SK-N-SH (cell line): Measurements from ENCODE around the gene BICD2. TPM values are rescaled to one million over a fixed set of nuclear protein-coding genes. Genes with fewer than 3 reads are reported as not detected.

Experiments
- EP300 ChIP-seq, 2 experiments: IDR thresholded peaks; 2 replicates each; pipeline versions ENCODE4 v1.4.0 to v1.6.1; 2012; ENCODE audit warnings: borderline replicate concordance in 1 of 2, low read depth in 1 of 2, low read length in 1 of 2
- FOSL2 ChIP-seq: IDR thresholded peaks from 2 replicates; pipeline ENCODE4 v1.4.0; 2012; ENCODE audit warnings: low read depth, mild to moderate bottlenecking, moderate library complexity, borderline replicate concordance
- GABPA ChIP-seq: IDR thresholded peaks from 2 replicates; pipeline ENCODE4 v1.4.0; 2012; ENCODE audit warnings: low read depth, mild to moderate bottlenecking
- GATA2 ChIP-seq: sonication (generic); formaldehyde crosslinking; IDR thresholded peaks from 2 replicates; pipeline ENCODE4 v1.5.0; 2020; ENCODE audit warnings: mild to moderate bottlenecking, missing genetic modification reagents
- IRF3 ChIP-seq: fragments of 150-350 bp; IDR thresholded peaks from 2 replicates; pipeline ENCODE4 v1.6.1; 2016; ENCODE audit warnings: mild to moderate bottlenecking, low read depth, low read length
- JUND ChIP-seq: IDR thresholded peaks from 2 replicates; pipeline ENCODE4 v1.4.0; 2012
- NRF1 ChIP-seq: IDR thresholded peaks from 2 replicates; pipeline ENCODE4 v1.6.1; 2012; ENCODE audit warnings: low read depth, mild to moderate bottlenecking, low read length
- RAD21 ChIP-seq: IDR thresholded peaks from 2 replicates; pipeline ENCODE4 v1.6.1; 2012; ENCODE audit warnings: mild to moderate bottlenecking, low read length
- RCOR1 ChIP-seq: fragments of 150-350 bp; IDR thresholded peaks from 2 replicates; pipeline ENCODE4 v1.6.1; 2017; ENCODE audit warnings: antibody characterized with exemption, low read length
- RFX5 ChIP-seq: IDR thresholded peaks from 2 replicates; pipeline ENCODE4 v1.6.1; 2012; ENCODE audit warnings: mild to moderate bottlenecking, improper control_type of control experiment, low read length
- TCF12 ChIP-seq: IDR thresholded peaks from 2 replicates; pipeline ENCODE4 v1.4.0; 2012
- YY1 ChIP-seq: IDR thresholded peaks from 2 replicates; pipeline ENCODE4 v1.4.0; 2012; ENCODE audit warnings: low read depth, mild to moderate bottlenecking
- ZBTB33 ChIP-seq: IDR thresholded peaks from 2 replicates; pipeline ENCODE4 v1.4.0; 2012; ENCODE audit warnings: low read depth, borderline replicate concordance
- polyA plus RNA-seq, 3 experiments: library from polyadenylated mRNA; depleted of rRNA; stranded (reverse); fragments of >200 nt; gene quantifications; 2 replicates each; pipeline ENCODE4 v1.2.3, GENCODE V29; 2012
- TF ChIP-seq, protein P1 (sequence below): IDR thresholded peaks from 2 replicates; pipeline ENCODE4 v1.4.0; 2012; ENCODE audit warnings: low read depth
- TF ChIP-seq, protein P2 (sequence below): IDR thresholded peaks from 2 replicates; pipeline ENCODE4 v1.6.1; 2012; ENCODE audit warnings: mild to moderate bottlenecking, low read depth, low read length, moderate library complexity

The BICD2 gene
- polyA plus RNA-seq, 1 of the 3 experiments (the other 2 are of a cell fraction) = 19.6 TPM

DNA sequence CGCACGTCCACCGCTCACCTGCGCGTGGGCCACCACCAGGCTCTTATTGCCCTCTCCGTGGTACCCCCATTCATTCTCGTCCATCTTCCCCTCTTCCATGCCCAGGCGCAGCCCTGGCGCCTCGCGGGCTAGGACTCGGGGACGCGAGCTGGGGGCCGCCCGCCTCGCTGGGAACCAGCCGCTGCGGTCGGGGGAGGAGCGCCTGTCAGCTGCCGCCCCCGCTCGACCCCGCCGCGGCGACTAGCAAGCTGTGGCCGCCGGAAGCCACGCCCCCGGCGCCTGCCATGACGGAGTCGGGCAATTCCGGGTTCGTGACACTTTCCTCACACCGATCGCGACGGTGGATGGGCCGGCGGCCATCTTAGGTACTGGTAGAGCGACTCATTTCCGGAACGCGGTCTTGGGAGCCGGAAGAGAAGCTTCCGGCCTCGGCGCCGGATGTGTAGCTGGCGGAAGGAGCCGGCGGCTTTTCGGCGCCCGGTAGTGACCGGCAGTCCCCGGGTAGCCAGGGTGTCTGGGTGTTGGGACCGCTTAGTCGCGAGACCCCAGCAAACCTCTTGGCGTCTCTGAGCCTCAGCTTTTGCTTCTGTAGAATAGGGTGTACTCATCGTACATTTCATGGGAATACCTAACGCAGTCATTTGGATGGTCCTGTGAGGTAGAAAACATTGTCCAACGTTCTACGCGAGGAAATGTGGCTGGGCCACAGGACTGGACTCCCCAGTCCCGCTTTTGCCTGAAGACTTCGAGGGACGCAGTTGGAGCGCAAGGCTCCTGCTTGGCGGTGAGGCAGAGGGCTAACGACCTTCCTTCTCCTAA, 94.5 kb downstream of the BICD2 start, which contains the start of gene IPPK (continued):
- peak; percentile 71; the same call in 1 of the 2 replicates for TF ChIP-seq ZBTB33
- peak; percentile 99 for TF ChIP-seq YY1
- TF ChIP-seq FOSL2 = peak; percentile 45; the same call in 1 of the 2 replicates
- no peak for TF ChIP-seq RFX5
- peak in 1 of 2 experiments; percentile 45; a peak in 1 of 4 replicates for TF ChIP-seq EP300 (IDR thresholded peaks at IDR 0.05; ENCODE audit: borderline replicate concordance in 1 of 2, low read depth in 1 of 2, low read length in 1 of 2)
- TF ChIP-seq GATA2 = no peak
- TF ChIP-seq JUND = 0 out of 2 replicates have a peak, but pooled peaks have one; percentile 12
- TF ChIP-seq IRF3 = no peak
- no peak for TF ChIP-seq RAD21
- no peak for TF ChIP-seq NRF1
- TF ChIP-seq, protein P1, sequence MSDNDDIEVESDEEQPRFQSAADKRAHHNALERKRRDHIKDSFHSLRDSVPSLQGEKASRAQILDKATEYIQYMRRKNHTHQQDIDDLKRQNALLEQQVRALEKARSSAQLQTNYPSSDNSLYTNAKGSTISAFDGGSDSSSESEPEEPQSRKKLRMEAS = peak; percentile 85
- peak; percentile 46; the same call in 1 of the 2 replicates for TF ChIP-seq TCF12
- TF ChIP-seq RCOR1 = no peak
- TF ChIP-seq, protein P2, sequence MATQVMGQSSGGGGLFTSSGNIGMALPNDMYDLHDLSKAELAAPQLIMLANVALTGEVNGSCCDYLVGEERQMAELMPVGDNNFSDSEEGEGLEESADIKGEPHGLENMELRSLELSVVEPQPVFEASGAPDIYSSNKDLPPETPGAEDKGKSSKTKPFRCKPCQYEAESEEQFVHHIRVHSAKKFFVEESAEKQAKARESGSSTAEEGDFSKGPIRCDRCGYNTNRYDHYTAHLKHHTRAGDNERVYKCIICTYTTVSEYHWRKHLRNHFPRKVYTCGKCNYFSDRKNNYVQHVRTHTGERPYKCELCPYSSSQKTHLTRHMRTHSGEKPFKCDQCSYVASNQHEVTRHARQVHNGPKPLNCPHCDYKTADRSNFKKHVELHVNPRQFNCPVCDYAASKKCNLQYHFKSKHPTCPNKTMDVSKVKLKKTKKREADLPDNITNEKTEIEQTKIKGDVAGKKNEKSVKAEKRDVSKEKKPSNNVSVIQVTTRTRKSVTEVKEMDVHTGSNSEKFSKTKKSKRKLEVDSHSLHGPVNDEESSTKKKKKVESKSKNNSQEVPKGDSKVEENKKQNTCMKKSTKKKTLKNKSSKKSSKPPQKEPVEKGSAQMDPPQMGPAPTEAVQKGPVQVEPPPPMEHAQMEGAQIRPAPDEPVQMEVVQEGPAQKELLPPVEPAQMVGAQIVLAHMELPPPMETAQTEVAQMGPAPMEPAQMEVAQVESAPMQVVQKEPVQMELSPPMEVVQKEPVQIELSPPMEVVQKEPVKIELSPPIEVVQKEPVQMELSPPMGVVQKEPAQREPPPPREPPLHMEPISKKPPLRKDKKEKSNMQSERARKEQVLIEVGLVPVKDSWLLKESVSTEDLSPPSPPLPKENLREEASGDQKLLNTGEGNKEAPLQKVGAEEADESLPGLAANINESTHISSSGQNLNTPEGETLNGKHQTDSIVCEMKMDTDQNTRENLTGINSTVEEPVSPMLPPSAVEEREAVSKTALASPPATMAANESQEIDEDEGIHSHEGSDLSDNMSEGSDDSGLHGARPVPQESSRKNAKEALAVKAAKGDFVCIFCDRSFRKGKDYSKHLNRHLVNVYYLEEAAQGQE = peak; percentile 56; the same call in 1 of the 2 replicates
- peak; percentile 99 for TF ChIP-seq GABPA
